ENCODE measurements around the gene BAZ2A.

- TF ChIP-seq CTCF (tag by site-specific recombination; IDR thresholded peaks at IDR 0.05), result no peak
- TF ChIP-seq ZNF768 (tag by site-specific recombination; IDR thresholded peaks at IDR 0.05), result no peak
- TF ChIP-seq ZNF311 (tag by site-specific recombination; IDR thresholded peaks at IDR 0.05; ENCODE audit: borderline replicate concordance), result no peak
- no peak for TF ChIP-seq REST (tag by site-specific recombination; IDR thresholded peaks at IDR 0.05)
- no peak for TF ChIP-seq ZNF121 (tag by site-specific recombination; IDR thresholded peaks at IDR 0.05)
- TF ChIP-seq ZNF18 (tag by site-specific recombination; IDR thresholded peaks at IDR 0.05), result no peak
- TF ChIP-seq ZNF302 (tag by site-specific recombination; IDR thresholded peaks at IDR 0.05; ENCODE audit: low read depth), result no peak
- no peak for TF ChIP-seq HIC1 (tag by site-specific recombination; IDR thresholded peaks at IDR 0.05)
- no peak for TF ChIP-seq ZNF48 (tag by site-specific recombination; IDR thresholded peaks at IDR 0.05)
- TF ChIP-seq ZNF140 (tag by site-specific recombination; IDR thresholded peaks at IDR 0.05), result no peak
- TF ChIP-seq ZNF404 (tag by site-specific recombination; IDR thresholded peaks at IDR 0.05), result no peak
- TF ChIP-seq ZNF664 (tag by site-specific recombination; IDR thresholded peaks at IDR 0.05), result no peak
- no peak for TF ChIP-seq YY1 (tag by site-specific recombination; IDR thresholded peaks at IDR 0.05)
Observed at GRCh38 chr12:56604355-56604754, 25.8 kb downstream of the BAZ2A start.

All from HEK293 (cell line).